GM19455 (cell line): Measurements from ENCODE around the gene NSUN6.
"Not testable (repeated sequence)": the region's sequence is repeated elsewhere in the genome, so short reads cannot be mapped to it uniquely, and the experiment has no call there.

Experiments
- ATAC-seq: cut with Tn5 transposase; IDR thresholded peaks from one replicate; pipeline ENCODE4 v1.9.1; 2021; ENCODE audit not compliant: unreplicated experiment

The NSUN6 gene

DNA sequence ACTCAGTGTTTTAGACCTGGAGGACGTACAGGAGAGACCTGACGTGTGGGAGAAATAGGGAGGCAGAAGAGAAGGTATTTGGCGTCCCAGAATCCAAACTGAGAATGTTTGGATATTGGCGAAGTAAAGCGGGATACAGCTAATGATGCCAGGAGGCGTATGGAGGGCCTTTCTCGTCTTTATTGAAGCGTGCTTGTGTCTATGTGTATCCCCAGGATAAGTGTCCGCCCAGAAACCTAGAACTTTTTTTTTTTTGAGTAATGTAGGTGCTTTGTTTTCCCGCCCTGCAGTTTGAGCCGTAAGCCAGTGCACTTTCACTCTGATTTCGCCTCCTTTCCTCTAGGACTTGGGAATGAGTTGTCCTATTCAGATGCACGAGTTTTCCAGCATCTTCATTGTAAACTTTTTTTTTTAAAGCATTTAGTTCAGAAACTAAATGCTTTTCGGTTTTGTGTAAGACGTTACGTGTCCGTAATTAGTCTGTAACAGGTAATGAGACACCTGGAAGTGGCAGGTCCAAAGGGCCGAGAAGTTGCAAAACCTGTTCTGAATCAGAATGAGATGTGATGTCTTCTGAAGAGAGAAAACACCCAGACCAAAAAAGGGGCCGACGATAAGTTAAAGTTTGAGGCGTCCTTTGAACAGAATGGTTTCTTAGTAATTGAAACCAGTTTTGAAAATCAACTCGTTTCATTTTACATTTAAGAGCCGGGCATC, 8.6 kb upstream of the NSUN6 start:
- peak; percentile 37 for ATAC-seq

DNA sequence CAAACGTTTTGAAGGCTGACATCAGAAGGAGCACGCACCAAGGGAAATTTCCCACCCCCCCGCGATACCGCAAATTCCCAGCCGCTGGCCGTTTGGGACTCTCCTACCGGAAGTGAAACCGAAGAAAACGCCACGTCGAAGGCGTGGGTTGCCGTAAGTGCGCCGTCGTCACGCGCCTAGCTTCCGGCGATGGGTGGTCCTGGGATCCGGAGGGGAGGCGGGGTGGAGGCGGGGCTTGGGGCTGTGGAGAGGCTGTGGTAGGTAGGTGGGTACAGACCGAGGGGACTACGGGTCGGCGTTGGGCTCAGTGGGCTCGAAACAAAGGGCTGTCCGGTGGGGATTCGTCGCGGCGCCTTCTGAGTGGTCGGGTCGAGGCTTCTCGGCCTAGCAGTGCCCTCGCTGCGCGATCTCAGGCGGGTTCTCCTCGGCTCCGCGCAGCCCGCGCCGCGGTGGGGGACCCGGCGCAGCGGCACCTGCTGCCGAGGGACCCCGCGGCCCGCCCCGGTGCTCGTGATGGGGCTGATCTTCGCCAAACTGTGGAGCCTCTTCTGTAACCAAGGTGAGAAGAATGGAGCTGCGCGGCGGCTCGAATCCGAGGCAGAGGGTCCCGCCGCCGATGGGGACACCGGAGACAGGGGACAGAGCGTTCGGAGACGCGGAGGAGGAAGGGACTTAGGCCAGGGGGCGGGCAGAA, 7.9 kb upstream of the NSUN6 start, which contains the start of gene ARL5B:
ARL5B (plus strand) TSS at position 307 of the 694 bp plus-strand sequence; CDS start at position 514, 207 bp downstream.
- ATAC-seq = peak; percentile 86

DNA sequence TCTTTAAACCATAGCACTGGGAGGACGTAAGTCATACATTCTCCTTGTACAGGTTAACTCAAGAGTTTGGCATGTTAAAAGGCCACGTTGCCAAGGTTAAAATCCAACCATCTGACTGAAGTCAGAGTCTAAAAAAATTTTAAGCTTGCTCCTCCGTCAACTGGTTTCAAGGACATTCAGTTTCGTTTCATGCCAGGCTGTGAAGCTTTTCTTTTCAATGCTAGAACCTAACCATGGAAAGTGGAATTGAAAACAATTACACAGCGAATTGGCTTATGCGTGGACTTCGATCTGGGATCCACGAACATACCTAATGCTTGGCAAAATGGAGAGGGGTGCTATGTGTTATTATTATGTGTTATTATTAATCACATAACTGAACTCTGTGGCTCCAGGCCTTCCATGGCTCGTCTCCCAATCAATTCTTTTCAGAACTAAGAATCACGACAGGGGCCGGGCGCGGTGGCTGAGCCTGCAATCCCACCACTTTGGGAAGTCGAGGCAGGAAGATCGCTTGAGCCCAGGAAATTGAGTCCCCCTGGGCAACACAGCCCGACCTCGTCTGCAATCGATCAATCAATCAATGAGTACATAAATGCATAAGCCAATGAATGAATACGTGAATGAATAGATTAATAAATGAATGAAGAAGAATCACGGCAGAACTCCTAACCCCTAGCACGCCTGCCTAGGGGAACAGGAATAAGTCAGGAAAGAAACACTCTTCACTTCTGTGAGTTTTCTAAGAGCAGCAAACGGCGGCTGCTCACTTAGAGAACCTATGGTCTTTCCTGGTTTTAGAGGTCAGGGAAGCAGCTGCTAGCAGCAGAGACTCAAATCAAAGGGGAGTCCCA, 7.1 kb upstream of the NSUN6 start:
- peak; percentile 32 for ATAC-seq

DNA sequence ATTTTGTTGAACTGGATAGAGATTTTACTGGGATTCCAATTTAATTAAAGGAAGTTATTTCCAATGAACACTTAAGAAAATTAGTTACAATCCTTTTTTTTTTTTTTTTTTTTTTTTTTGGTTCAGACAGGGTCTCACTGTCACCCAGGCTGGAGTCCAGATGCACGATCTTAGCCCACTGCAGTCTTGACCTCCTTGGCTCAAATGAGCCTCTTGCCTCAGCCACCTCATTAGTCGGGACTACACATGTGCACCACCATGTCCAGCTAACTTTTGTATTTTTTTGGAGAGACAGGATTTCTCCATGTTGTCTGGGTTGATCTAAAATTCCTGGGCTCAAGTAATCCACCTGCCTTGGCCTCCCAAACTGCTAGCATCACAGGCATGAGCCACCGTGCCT, 5.3 kb upstream of the NSUN6 start:
- no peak for ATAC-seq

DNA sequence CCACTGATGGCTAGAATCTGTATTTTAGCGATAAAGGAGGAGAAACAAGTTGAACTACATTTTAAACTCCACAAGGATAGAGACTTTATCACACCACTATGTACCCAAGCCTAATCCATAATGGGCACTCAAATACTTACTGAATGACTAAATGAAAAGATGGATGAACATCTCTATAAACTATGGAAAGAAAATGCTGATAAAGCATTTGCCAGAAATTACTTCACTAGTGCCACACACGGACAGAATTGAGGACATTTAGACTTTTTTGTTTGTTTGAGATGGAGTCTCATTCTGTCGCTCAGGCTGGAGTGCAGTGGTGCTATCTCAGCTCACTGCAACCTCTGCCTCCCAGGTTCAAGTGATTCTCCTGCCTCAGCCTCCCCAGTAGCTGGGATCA, 1.7 kb upstream of the NSUN6 start:
- no peak for ATAC-seq

DNA sequence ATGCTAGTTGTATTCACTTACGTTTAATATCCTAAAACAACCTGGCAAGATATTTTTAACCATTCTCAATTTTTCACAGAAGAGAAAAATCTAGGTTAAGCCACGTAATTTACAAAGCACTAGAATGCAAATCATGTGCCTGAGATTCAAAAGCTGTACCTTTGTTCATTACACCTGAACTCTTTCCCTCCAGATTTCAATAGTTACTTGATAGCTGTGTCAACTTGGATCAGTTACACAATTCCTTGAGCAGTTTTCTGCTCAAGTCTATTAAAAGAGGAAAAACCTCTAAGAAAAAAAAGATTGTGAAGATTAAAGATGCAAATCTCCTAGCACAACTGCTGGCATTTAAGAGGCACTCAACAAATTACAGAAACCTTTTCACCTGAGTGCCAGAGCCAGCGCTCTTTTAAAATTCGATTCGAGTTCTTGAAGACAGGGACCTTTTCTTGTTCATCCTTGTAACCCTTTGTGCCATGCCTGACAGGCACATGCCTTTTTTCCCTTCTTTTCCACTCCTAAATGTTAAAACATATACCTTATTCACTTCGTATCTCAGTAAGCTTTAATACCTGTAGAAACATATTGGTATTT, 886 bp downstream of the NSUN6 start:
- ATAC-seq = no peak

DNA sequence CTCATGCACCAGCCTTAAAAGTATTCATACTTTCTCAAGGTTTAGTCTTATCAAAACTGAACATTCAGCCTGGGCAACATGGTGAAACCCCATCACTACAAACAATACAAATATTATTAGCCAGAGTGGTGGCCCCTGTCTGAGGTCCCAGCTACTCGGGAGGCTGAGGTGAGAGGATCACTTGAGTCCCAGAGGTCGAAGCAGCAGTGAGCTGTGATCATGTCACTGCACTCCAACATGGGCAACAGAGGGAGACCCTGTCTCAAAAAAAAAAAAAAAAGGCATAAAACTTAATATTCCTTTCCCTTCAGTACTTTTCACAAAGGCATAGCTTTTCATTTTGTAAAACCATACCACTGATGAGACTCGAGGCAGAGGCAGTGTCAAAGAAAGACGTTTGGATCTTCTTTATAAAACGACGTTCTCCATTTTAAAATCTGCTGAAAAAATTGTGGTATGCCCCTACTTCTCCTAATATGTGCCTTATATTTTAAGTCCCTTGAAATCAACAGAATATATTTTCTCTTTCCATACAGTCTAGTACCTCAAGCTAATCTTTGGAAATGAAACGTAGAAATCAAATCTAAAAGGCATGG, 1.9 kb downstream of the NSUN6 start:
- ATAC-seq = no peak

DNA sequence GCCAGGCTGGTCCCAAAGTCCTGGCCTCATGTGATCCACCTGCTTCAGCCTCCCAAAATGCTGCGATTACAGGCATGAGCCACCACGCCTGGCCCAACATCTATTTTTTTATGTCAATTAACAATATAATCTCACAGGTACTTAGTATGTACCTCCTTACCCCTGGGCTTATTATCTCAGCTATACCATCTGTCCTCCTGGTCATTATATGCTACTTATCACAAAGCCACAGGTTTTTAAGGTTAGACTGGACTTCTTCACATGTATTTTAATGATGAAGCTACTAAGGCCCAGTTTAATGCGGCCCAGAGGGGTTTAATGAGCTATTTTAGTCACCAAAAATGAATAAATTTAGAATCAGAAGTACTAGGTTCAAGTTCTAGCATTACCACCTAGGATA, 3.4 kb downstream of the NSUN6 start:
- ATAC-seq = no peak

DNA sequence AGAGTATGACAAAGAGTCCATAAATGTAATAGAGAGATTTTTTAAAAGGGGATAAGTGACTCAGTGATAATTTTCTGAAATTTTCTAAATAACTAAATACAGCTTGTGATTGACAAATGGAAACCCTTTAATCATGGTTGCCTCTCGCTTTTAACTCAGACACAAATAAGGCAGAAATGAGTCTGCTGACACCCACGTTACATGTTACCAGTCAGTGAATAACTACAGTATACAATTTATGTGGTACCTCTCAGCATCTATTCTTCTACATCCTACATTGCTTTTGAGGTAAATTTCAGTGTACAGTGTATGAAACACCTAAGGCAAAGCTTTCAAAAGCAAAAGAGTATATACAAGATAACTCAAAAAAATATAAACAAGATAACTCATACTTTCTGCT, 4.2 kb downstream of the NSUN6 start:
- ATAC-seq = no peak

DNA sequence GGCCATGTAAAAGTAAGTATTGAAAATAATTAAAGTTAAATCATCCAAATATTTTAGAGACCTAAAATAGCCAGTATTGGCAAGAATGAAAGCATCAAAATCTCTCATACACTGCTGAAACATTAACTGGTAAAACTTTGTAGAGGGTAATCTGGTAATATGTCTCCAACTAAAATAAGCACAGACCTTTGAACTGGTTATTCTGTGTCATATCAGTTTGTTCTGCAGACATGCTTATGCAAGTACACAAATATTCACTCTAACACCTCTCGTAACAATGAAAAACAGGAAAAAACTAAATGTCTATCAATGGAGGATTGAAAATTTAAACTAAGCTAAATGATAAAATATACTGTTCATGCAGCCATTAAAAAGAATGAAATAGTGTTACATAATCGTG, 11.7 kb downstream of the NSUN6 start:
- not testable (repeated sequence) for ATAC-seq

DNA sequence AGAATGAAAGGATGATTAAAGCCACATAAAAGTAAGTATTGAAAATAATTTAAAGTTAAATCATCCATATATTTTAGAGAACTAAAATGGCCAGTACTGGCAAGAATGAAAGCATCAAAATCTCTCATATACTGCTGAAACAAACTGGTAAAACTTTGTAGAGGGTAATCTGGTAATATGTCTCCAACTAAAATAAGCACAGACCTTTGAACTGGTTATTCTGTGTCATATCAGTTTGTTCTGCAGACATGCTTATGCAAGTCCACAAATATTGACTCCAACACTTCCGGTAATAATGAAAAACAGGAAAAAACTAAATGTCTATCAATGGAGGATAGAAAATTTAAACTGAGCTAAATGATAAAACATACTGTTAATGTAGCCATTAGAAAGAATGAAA, 14.0 kb downstream of the NSUN6 start:
- ATAC-seq = not testable (repeated sequence)

DNA sequence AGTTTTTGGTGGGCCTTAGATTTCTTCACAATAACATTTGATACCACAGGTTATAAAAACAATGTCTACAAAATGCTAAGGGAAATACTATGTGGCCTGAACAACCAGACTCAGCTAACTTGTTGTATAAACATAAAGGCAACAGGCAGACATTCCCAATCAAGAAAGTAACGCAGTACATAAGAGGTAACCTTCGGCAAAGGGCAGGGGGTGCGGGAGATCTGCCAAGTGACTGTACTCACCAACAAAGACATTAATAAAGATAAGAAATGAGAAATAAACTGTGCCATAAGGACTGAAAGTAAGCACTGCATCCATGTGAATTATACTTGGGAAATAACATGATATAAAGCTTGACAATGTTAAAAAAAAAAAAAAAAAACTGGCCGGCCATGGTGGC, 15.4 kb downstream of the NSUN6 start:
- no peak for ATAC-seq

DNA sequence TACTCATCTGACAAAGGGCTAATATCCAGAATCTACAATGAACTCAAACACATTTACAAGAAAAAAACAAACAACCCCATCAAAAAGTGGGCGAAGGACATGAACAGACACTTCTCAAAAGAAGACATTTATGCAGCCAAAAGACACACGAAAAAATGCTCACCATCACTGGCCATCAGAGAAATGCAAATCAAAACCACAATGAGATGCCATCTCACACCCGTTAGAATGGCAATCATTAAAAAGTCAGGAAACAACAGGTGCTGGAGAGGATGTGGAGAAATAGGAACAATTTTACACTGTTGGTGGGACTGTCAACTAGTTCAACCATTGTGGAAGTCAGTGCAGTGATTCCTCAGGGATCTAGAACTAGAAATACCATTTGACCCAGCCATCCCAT, 18.9 kb downstream of the NSUN6 start:
- not testable (repeated sequence) for ATAC-seq

DNA sequence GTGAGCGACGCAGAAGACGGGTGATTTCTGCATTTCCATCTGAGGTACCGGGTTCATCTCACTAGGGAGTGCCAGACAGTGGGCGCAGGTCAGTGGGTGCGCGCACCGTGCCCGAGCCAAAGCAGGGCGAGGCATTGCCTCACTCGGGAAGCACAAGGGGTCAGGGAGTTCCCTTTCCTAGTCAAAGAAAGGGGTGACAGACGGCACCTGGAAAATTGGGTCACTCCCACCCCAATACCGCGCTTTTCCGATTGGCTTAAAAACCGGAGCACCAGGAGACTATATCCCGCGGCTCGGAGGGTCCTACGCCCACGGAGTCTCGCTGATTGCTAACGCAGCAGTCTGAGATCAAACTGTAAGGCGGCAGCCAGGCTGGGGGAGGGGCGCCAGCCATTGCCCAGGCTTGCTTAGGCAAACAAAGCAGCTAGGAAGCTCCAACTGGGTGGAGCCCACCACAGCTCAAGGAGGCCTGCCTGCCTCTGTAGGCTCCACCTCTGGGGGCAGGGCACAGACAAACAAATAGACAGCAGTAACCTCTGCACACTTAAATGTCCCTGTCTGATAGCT, 23.9 kb downstream of the NSUN6 start:
- not testable (repeated sequence) for ATAC-seq

DNA sequence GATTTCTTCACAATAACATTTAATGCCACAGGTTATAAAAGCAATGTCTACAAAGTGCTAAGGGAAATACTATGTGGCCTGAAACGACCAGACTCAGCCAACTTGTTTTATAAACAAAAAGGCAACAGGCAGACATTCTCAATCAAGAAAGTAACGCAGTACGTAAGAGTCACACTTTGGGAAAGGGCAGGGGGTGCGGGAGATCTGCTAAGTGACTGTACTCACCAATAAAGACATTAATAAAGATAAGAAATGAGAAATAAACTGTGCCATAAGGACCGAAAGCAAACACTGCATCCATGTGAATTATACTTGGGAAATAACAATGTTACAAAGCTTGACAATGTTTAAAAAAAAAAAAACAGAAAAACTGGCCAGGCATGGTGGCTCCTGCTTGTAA, 25.5 kb downstream of the NSUN6 start:
- no peak for ATAC-seq

DNA sequence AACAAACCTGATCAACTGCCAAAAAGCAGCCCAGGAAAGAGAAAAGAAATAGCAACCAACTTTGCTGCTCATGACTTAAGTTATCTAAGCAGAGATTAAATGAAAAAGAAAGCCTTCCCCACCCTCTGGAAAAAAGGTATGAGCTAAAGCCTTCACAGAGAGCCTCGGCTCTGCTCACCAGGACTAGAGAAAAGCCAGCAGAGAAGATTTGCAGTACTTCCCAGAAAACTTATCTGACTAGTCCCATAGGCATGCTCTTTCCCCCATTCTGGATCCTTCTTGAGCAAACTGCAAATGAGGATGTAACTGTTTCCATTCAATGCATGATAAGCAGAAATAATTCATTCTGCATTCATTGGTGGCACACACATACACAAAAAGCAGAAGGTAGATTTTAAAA, 27.7 kb downstream of the NSUN6 start:
- not testable (repeated sequence) for ATAC-seq

DNA sequence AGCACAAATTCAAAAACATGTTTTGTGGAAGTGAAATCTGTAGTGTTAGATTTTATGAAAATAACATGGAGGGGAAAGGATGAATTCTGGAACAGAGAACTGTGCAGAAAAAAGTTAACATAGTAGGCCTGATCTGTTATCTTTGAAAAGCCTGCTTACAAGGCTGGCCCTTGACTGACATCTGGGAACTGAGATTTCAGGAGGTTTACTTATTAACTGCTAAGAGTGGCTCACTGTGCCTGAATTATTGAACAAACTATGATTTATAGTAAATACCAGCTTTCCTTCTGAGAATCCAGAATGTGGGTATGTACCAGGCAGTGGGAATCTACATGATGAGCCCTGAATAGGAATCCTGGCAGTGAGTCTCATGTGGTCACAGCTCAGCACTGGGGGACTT, 30.5 kb downstream of the NSUN6 start:
- no peak for ATAC-seq

DNA sequence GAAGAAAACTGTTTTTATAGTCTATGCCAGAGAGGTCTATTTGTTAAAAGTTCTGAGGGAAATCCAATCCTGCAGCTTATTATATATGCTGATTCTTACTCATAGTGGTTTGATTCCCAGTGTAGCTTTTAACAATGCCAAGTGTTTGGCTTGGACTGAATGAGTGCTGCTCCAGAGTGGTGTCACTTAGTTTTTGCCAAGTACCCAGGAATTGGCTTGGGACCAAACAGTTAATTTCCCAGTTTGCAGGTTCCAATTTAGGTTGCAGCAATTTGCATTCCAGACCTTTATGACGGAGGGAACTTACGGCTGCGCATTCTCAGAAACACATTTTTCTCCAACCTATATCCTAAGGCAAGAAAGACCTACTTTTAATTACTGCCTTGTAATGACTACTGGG, 32.4 kb downstream of the NSUN6 start:
- ATAC-seq = no peak

DNA sequence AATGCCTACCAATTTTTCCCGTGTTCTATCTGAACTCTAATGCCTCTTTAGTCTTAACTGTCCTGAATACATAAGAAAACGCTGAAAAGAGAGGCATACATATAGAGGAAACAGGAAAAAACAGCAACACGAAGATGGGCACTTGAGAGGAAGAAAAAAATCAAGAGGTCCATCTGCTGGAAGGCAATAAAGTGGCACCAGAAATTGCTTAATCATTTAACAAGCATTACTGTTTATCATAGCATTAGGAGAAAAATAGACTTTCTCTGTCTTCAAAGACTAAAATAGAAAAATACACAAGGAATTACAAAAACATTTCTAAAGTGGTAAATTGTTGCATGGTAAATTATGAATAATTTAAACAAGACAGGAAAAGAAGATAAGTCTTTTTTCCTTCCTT, 35.0 kb downstream of the NSUN6 start:
- ATAC-seq = no peak

DNA sequence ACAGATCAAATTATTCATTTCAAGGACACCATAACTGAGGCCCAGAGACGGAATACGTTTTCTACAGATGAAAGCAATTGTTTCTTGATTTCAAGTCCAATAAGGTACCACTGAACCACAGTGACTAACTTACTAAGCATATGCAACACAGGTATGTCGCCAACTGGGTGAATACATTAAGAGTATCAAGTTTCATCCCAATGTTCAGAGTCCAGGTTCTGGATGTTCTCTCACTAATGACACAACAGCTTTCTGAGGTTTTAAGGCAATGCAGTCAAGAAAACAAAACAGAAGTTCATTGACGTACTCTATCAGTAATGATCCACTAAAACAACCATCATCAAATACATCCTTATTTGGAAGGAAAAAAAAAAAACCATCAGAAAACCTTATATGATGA, 35.8 kb downstream of the NSUN6 start:
- ATAC-seq = no peak

DNA sequence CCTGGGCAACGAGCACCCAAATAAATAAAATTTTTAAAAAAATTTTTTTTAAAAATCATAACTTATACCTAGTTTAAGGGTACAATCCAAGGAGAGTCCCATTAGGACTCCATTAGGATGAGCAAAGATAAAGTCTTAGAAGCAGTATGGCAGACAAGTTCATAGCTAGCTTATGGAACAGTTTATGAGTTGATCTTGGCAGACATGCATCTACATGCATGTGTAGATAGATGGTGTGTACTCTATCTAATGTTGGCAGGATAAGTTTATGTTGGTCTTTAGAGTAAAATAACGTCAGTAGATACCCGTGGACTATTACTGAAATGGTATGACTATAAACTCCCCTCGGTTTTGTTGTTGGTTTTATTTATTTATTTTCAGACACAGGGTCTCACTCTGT, 40.2 kb downstream of the NSUN6 start:
- ATAC-seq = no peak
